GM12891 (cell line): ENCODE data around the gene SLC38A3.

ENCODE experiments used
- POLR2A ChIP-seq: IDR thresholded peaks from 2 replicates; pipeline ENCODE4 v1.6.1; 2011; ENCODE audit warnings: low read depth, low read length, control low read depth
- POLR2AphosphoS5 ChIP-seq: IDR thresholded peaks from 2 replicates; pipeline ENCODE4 v1.6.1; 2011; ENCODE audit warnings: low read depth, low read length, control low read depth
- TAF1 ChIP-seq: IDR thresholded peaks from 2 replicates; pipeline ENCODE4 v1.6.1; 2011; ENCODE audit warnings: low read depth, low read length, control low read depth

- TF ChIP-seq TAF1 (no peak), POLR2A (no peak), POLR2AphosphoS5 (no peak)
Measured at GRCh38 chr3:50250514-50250913, 45.4 kb downstream of the SLC38A3 start.
